GM18861 (cell line): Measurements from ENCODE around the gene HTR5A.
"Not testable (repeated sequence)": the region's sequence is repeated elsewhere in the genome, so short reads cannot be mapped to it uniquely, and the experiment has no call there.

Source experiments
- ATAC-seq: cut with Tn5 transposase; IDR thresholded peaks from one replicate; pipeline ENCODE4 v1.9.1; 2021; ENCODE audit not compliant: unreplicated experiment

Gene HTR5A

GRCh38 chr7:155069992-155070751 lies at the start of gene HTR5A:
Gene HTR5A, plus strand, starts transcription at chr7:155070324. Its CDS starts 576 bp downstream, at chr7:155070900.
- peak; percentile 95 for ATAC-seq

GRCh38 chr7:155020996-155021395 lies 49.1 kb upstream of the HTR5A start:
- no peak for ATAC-seq

- no peak for ATAC-seq
Observed at GRCh38 chr7:155021699-155022145, 48.4 kb upstream of the HTR5A start.

GRCh38 chr7:155027879-155028278 lies 42.2 kb upstream of the HTR5A start:
- no peak for ATAC-seq

GRCh38 chr7:155032978-155033377 lies 37.1 kb upstream of the HTR5A start:
- no peak for ATAC-seq

- not testable (repeated sequence) for ATAC-seq
Observed at GRCh38 chr7:155034495-155034894, 35.6 kb upstream of the HTR5A start.

GRCh38 chr7:155038335-155038734 lies 31.8 kb upstream of the HTR5A start:
- no peak for ATAC-seq

GRCh38 chr7:155043756-155044155 lies 26.4 kb upstream of the HTR5A start:
- ATAC-seq, result no peak

- no peak for ATAC-seq
Observed at GRCh38 chr7:155048006-155048405, 22.1 kb upstream of the HTR5A start.

GRCh38 chr7:155051355-155051754 lies 18.8 kb upstream of the HTR5A start:
- no peak for ATAC-seq

- no peak for ATAC-seq
Observed at GRCh38 chr7:155053002-155053401, 17.1 kb upstream of the HTR5A start.

- no peak for ATAC-seq
Observed at GRCh38 chr7:155054761-155055160, 15.4 kb upstream of the HTR5A start.

GRCh38 chr7:155057076-155057475 lies 13.0 kb upstream of the HTR5A start:
- ATAC-seq, result no peak

GRCh38 chr7:155058896-155059295 lies 11.2 kb upstream of the HTR5A start:
- no peak for ATAC-seq

GRCh38 chr7:155059703-155060102 lies 10.4 kb upstream of the HTR5A start:
- no peak for ATAC-seq

GRCh38 chr7:155062411-155062810 lies 7.7 kb upstream of the HTR5A start:
- ATAC-seq, result no peak

- no peak for ATAC-seq
Observed at GRCh38 chr7:155064186-155064585, 5.9 kb upstream of the HTR5A start.

GRCh38 chr7:155066417-155066950 lies 3.6 kb upstream of the HTR5A start:
- no peak for ATAC-seq

GRCh38 chr7:155071121-155071651 lies 1.1 kb downstream of the HTR5A start:
- no peak for ATAC-seq

- ATAC-seq, result no peak
Observed at GRCh38 chr7:155071916-155072571, 1.9 kb downstream of the HTR5A start.

- ATAC-seq, result no peak
Observed at GRCh38 chr7:155073922-155074321, 3.8 kb downstream of the HTR5A start.

GRCh38 chr7:155084021-155084420 lies 13.9 kb downstream of the HTR5A start:
- ATAC-seq, result no peak
